Spinal cord (tissue), 10 donors: ENCODE data around the gene TOM1L2. TPM values are rescaled to one million over a fixed set of nuclear protein-coding genes. Genes with fewer than 3 reads are reported as not detected.
A peak's percentile ranks its signal among the peaks of the same experiment; 100 is the strongest.

ENCODE experiments used
- DNase-seq, 6 donors: peaks; one replicate each; pipeline versions ENCODE4 v3.0.0 to v3.0.0-alpha.2; 2013 to 2015; ENCODE audit warnings: low spot score in 6 of 6, low read depth in 4 of 6
- H3K27ac ChIP-seq: one replicate; pipeline ENCODE4 v1.5.1; 2013; ENCODE audit warnings: low read depth, low read length, control low read depth
- H3K27me3 ChIP-seq: one replicate; pipeline ENCODE4 v1.6.1; 2013; ENCODE audit warnings: low read length; ENCODE audit not compliant: control insufficient read depth, insufficient read depth
- H3K36me3 ChIP-seq: one replicate; pipeline ENCODE4 v1.6.1; 2013; ENCODE audit warnings: low read length; ENCODE audit not compliant: control insufficient read depth, insufficient read depth
- H3K4me1 ChIP-seq: one replicate; pipeline ENCODE4 v1.6.1; 2013; ENCODE audit warnings: low read length; ENCODE audit not compliant: control insufficient read depth, insufficient read depth
- H3K4me3 ChIP-seq: one replicate; pipeline ENCODE4 v1.5.1; 2013; ENCODE audit warnings: low read depth, low read length, control low read depth
- H3K9me3 ChIP-seq: one replicate; pipeline ENCODE4 v1.6.1; 2013; ENCODE audit warnings: low read length; ENCODE audit not compliant: control insufficient read depth, insufficient read depth
- WGBS: methylation state at CpG from one replicate; pipeline ENCODE4 v1.1.5; 2013; ENCODE audit warnings: missing lambda C conversion rate; ENCODE audit not compliant: insufficient coverage; 5-methylcytosine and 5-hydroxymethylcytosine counted together
- long read RNA-seq, 4 donors: transcript quantifications; one replicate each; lab custom pipeline, GENCODE V29; 2026
- polyA plus RNA-seq, 2 donors: library from polyadenylated mRNA; unstranded; fragments of 120-200 nt; gene quantifications; one replicate each; pipeline ENCODE4 v1.2.1, GENCODE V29; 2013; ENCODE audit not compliant: insufficient read length in 2 of 2
- total RNA-seq, 2 donors: library from RNA; depleted of rRNA in 1 of 2; stranded (reverse); fragments of 120-200 nt in 1 of 2; fragments of >200 nt in 1 of 2; gene quantifications; one replicate each; pipeline versions ENCODE4 v1.2.3 to v1.2.4, GENCODE V29; 2013 to 2014
- donor health status: healthy.

TOM1L2 gene
- 10 to 100 TPM; 44.3 to 49.8 TPM for total RNA-seq
- 100 to 1,000 TPM; 102 to 121 TPM for polyA plus RNA-seq
- long read RNA-seq, donor 1, transcript TOM1L2-202 (15 exons, 2,418 nt), result major isoform, 6 of 17 reads
- long read RNA-seq, donor 1, partial matches to known transcripts, result 6 of 17 reads
- long read RNA-seq, donor 1, other reads (novel, unspliced or antisense), result 0 of 17 reads
- long read RNA-seq, donor 2, partial matches to known transcripts, result 0 of 3 reads
- long read RNA-seq, donor 2, other reads (novel, unspliced or antisense), result 0 of 3 reads
- long read RNA-seq, donor 3, partial matches to known transcripts, result 0 of 4 reads
- long read RNA-seq, donor 3, other reads (novel, unspliced or antisense), result 0 of 4 reads
- long read RNA-seq, donor 4, transcript TOM1L2-212 (2 exons, 577 nt), result major isoform, 5 of 11 reads
- long read RNA-seq, donor 4, partial matches to known transcripts, result 0 of 11 reads
- long read RNA-seq, donor 4, other reads (novel, unspliced or antisense), result 0 of 11 reads

GRCh38 chr17:17972126-17972951, at the start of gene TOM1L2, which contains the start of gene DRC3:
TOM1L2 (minus strand) TSS chr17:17972400; CDS start chr17:17972313, 87 bp downstream.
DRC3 (plus strand) TSS chr17:17972862; CDS start chr17:17977599, 4,737 bp downstream.
- Histone ChIP-seq H3K4me1 (peaks cover 9% of the 10 kb centered on the region), H3K4me3 (peak within 1 kb of the TSS; percentile 82), H3K27ac (peak within 1 kb of the TSS; percentile 83), H3K27me3 (no peaks in the 10 kb centered on the region), H3K36me3 (peaks cover 6% of the 10 kb centered on the region), H3K9me3 (no peaks in the 10 kb centered on the region)
- WGBS, result 0% methylated on average over 49 of the region's 59 CpGs
- DNase-seq, result peak; percentile 100

DNA sequence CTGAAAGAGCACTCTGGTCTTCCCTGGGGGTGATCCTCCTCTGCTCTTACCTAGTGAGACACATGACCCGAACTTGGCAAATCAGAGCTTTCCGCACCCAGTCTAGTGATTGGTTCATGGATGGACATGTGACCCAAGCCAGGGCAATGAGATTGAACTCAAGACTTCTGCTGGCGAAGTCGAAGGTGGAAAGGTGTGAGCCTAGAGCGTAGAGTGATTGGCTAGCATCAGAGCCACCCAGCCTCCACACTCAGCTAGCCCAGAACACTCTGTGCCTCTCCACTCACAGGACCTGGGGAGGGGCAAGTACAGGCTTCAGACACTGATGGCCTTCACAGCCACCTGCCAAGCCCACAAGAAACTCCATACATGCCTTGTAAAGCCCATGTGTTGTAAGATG, 49.2 kb upstream of the TOM1L2 start:
- Histone ChIP-seq H3K27ac (no peak overlapping the region), H3K36me3 (peaks cover 29% of the 10 kb centered on the region), H3K4me1 (peaks cover 17% of the 10 kb centered on the region), H3K4me3 (no peak overlapping the region), H3K27me3 (no peaks in the 10 kb centered on the region), H3K9me3 (no peaks in the 10 kb centered on the region)
- WGBS, result 100% methylated on average over 3 of the region's 5 CpGs
- DNase-seq, result no peak

GRCh38 chr17:18020971-18021370, 48.8 kb upstream of the TOM1L2 start:
- 100% methylated on average over 6 of the region's 6 CpGs for WGBS
- H3K4me3 ChIP-seq, result no peak overlapping the region
- no peak overlapping the region for H3K27ac ChIP-seq
- no peak for DNase-seq
- H3K9me3 ChIP-seq, result no peaks in the 10 kb centered on the region
- H3K27me3 ChIP-seq, result no peaks in the 10 kb centered on the region
- H3K4me1 ChIP-seq, result peaks cover 17% of the 10 kb centered on the region
- H3K36me3 ChIP-seq, result peaks cover 27% of the 10 kb centered on the region

DNA sequence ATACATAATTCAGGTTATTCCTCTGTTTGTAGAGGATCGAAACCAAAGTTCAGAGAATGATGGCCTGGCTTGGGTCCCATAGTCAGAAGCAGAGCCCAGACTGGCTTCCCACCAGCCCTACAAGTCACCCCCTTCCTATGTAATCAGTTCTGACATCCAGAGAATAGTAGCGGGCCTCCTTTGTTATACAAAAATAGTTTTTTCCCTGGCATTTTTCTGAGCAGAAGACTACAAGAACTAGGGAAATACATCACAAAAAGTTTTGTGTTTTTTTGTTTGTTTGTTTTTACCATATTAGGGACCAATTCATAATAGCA, 47.6 kb upstream of the TOM1L2 start:
- Histone ChIP-seq H3K27me3 (no peaks in the 10 kb centered on the region), H3K36me3 (peaks cover 27% of the 10 kb centered on the region), H3K9me3 (no peaks in the 10 kb centered on the region), H3K4me3 (no peak overlapping the region), H3K4me1 (peaks cover 17% of the 10 kb centered on the region), H3K27ac (no peak overlapping the region)
- 71% methylated on average over 1 of the region's 2 CpGs for WGBS
- no peak for DNase-seq

DNA sequence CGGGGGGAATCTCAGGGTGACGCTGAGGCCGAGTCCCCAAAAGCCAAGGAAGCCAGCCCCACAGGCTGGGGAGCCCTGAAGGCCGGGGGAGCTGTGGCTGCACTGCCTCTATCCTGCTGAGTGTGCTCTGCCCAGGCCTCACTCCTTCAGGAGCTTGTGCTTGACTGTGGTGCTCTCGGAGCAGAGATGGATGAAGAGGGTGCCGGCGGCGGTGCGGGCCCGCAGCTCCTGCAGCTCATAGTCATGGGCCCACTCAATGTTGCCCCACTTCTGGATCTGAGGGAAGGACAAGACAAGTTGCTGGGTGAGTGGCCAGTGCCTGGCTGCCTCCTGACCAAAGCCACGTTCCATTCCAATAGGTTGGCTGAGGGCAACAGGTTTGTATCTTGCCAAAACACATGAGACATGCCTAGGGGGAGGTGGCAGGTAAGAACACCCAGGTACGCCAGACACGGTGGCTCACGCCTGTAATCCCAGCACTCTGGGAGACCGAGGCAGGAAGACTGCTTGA, 46.3 kb upstream of the TOM1L2 start:
- 95% methylated on average over 13 of the region's 15 CpGs for WGBS
- H3K27ac ChIP-seq, result no peak overlapping the region
- no peak overlapping the region for H3K4me3 ChIP-seq
- peaks cover 17% of the 10 kb centered on the region for H3K4me1 ChIP-seq
- DNase-seq, result no peak
- no peaks in the 10 kb centered on the region for H3K9me3 ChIP-seq
- H3K27me3 ChIP-seq, result no peaks in the 10 kb centered on the region
- peaks cover 23% of the 10 kb centered on the region for H3K36me3 ChIP-seq

GRCh38 chr17:18017958-18018357, 45.8 kb upstream of the TOM1L2 start:
- 47% methylated on average over 2 of the region's 3 CpGs for WGBS
- H3K4me3 ChIP-seq, result no peak overlapping the region
- H3K27me3 ChIP-seq, result no peaks in the 10 kb centered on the region
- no peaks in the 10 kb centered on the region for H3K9me3 ChIP-seq
- no peak for DNase-seq
- H3K36me3 ChIP-seq, result peaks cover 23% of the 10 kb centered on the region
- H3K27ac ChIP-seq, result no peak overlapping the region
- H3K4me1 ChIP-seq, result peaks cover 17% of the 10 kb centered on the region

GRCh38 chr17:18016426-18016825, 44.2 kb upstream of the TOM1L2 start:
- peaks cover 17% of the 10 kb centered on the region for H3K4me1 ChIP-seq
- H3K27me3 ChIP-seq, result no peaks in the 10 kb centered on the region
- DNase-seq, result no peak
- H3K4me3 ChIP-seq, result no peak overlapping the region
- no peak overlapping the region for H3K27ac ChIP-seq
- H3K36me3 ChIP-seq, result peaks cover 28% of the 10 kb centered on the region
- 100% methylated on average over 8 of the region's 12 CpGs for WGBS
- H3K9me3 ChIP-seq, result no peaks in the 10 kb centered on the region

- WGBS, result 81% methylated on average over 4 of the region's 5 CpGs
- H3K4me1 ChIP-seq, result peaks cover 17% of the 10 kb centered on the region
- DNase-seq, result peak in 1 of 6 donors; percentile 25
- H3K36me3 ChIP-seq, result peaks cover 25% of the 10 kb centered on the region
- no peak overlapping the region for H3K27ac ChIP-seq
- H3K4me3 ChIP-seq, result no peak overlapping the region
- no peaks in the 10 kb centered on the region for H3K9me3 ChIP-seq
- H3K27me3 ChIP-seq, result no peaks in the 10 kb centered on the region
Observed at GRCh38 chr17:18015593-18015992, 43.4 kb upstream of the TOM1L2 start.

- 98% methylated on average over 5 of the region's 6 CpGs for WGBS
- H3K36me3 ChIP-seq, result peaks cover 26% of the 10 kb centered on the region
- no peak for DNase-seq
Observed at GRCh38 chr17:18014006-18014405, 41.8 kb upstream of the TOM1L2 start.

More at GRCh38 chr17:18014006-18014405, 41.8 kb upstream of the TOM1L2 start:
- no peaks in the 10 kb centered on the region for H3K27me3 ChIP-seq
- no peak overlapping the region for H3K27ac ChIP-seq
- peaks cover 11% of the 10 kb centered on the region for H3K4me1 ChIP-seq
- no peak overlapping the region for H3K4me3 ChIP-seq
- no peaks in the 10 kb centered on the region for H3K9me3 ChIP-seq
